Peyer's patch (tissue), 4 donors: ENCODE data around the gene ZNF552.
"Not testable (repeated sequence)": the region's sequence is repeated elsewhere in the genome, so short reads cannot be mapped to it uniquely, and the experiment has no call there.

Source experiments
- CTCF ChIP-seq, 6 experiments: fragments of 450-650 bp in 4 of 6; fragments of 200-600 bp in 2 of 6; sonication (generic) in 1 of 6; IDR thresholded peaks; one replicate each; pipeline ENCODE4 v1.5.1; 2017 to 2019; ENCODE audit warnings: antibody characterized with exemption in 6 of 6, mild to moderate bottlenecking in 3 of 6, moderate library complexity in 1 of 6
- POLR2A ChIP-seq, 2 donors: fragments of 450-650 bp; IDR thresholded peaks; one replicate each; pipeline ENCODE4 v1.5.1; 2017; ENCODE audit warnings: antibody characterized with exemption in 2 of 2, mild to moderate bottlenecking in 2 of 2, moderate library complexity in 2 of 2

- TF ChIP-seq CTCF, POLR2A (IDR thresholded peaks at IDR 0.05): not testable (repeated sequence)
These were observed 1.5 kb downstream of the ZNF552 start for GRCh38 chr19:57812975-57813820.
